Stimulated activated effector memory CD8-positive, alpha-beta T cell treated with anti-CD3 and anti-CD28 coated beads, Interleukin-12 subunit alpha, Interleukin-12 subunit beta, amount 100 ng/mL, for 72 hours (primary cell): ENCODE data around the gene TTI1.

ENCODE experiments used
- ATAC-seq: fragments of 150-1000 bp; cut with Tn5 transposase; 2 replicates; pipeline ENCODE4 v1.10.0; 2021
- DNase-seq, 2 donors: peaks; one replicate each; pipeline ENCODE4 v3.0.0; 2021 to 2022; ENCODE audit warnings: low spot score in 2 of 2
- H3K27ac Mint-ChIP-seq: one replicate; pipeline ENCODE4 v1.8.0; 2022; ENCODE audit warnings: mild to moderate bottlenecking, mixed read lengths
- H3K36me3 Mint-ChIP-seq: one replicate; pipeline ENCODE4 v1.8.0; 2022; ENCODE audit warnings: mild to moderate bottlenecking, mixed read lengths
- H3K4me1 Mint-ChIP-seq: one replicate; pipeline ENCODE4 v1.8.0; 2022; ENCODE audit warnings: mixed read lengths
- H3K4me3 Mint-ChIP-seq: one replicate; pipeline ENCODE4 v1.8.0; 2022; ENCODE audit warnings: mild to moderate bottlenecking, mixed read lengths
- H3K9me3 Mint-ChIP-seq: one replicate; pipeline ENCODE4 v1.8.0; 2022; ENCODE audit warnings: mixed read lengths

The TTI1 gene

GRCh38 chr20:37991157-37991866, 41.9 kb downstream of the TTI1 start:
- Mint-ChIP-seq H3K4me3 (peak overlapping the region; percentile 34), H3K9me3 (no peaks in the 10 kb centered on the region), H3K36me3 (peaks cover 84% of the 10 kb centered on the region), H3K4me1 (peaks cover 28% of the 10 kb centered on the region), H3K27ac (peak overlapping the region; percentile 90)
- peak; percentile 58 for ATAC-seq
- DNase-seq, result no peak

GRCh38 chr20:37990571-37991151, 42.6 kb downstream of the TTI1 start:
- peak overlapping the region; percentile 34 for H3K4me3 Mint-ChIP-seq
- no peaks in the 10 kb centered on the region for H3K9me3 Mint-ChIP-seq
- ATAC-seq (peak; percentile 97), DNase-seq (peak; percentile 66 to 87)
- peaks cover 28% of the 10 kb centered on the region for H3K4me1 Mint-ChIP-seq
- H3K27ac Mint-ChIP-seq, result peak overlapping the region; percentile 90
- H3K36me3 Mint-ChIP-seq, result peaks cover 81% of the 10 kb centered on the region

- Mint-ChIP-seq H3K36me3 (peaks cover 74% of the 10 kb centered on the region), H3K4me1 (peaks cover 28% of the 10 kb centered on the region), H3K27ac (peak overlapping the region; percentile 90), H3K9me3 (no peaks in the 10 kb centered on the region), H3K4me3 (peak overlapping the region; percentile 34)
- DNase-seq (no peak), ATAC-seq (no peak)
Measured at GRCh38 chr20:37989601-37990295, 43.5 kb downstream of the TTI1 start.

GRCh38 chr20:37988306-37988954, 44.8 kb downstream of the TTI1 start:
- Mint-ChIP-seq H3K36me3 (peaks cover 72% of the 10 kb centered on the region), H3K27ac (peak overlapping the region; percentile 74)

GRCh38 chr20:37987602-37988290, 45.5 kb downstream of the TTI1 start:
- Mint-ChIP-seq H3K4me1 (peaks cover 28% of the 10 kb centered on the region), H3K27ac (no peak overlapping the region), H3K4me3 (no peak overlapping the region), H3K9me3 (no peaks in the 10 kb centered on the region), H3K36me3 (peaks cover 72% of the 10 kb centered on the region)
- ATAC-seq, result no peak
- no peak for DNase-seq

More at GRCh38 chr20:37988306-37988954, 44.8 kb downstream of the TTI1 start:
- peaks cover 28% of the 10 kb centered on the region for H3K4me1 Mint-ChIP-seq
- H3K4me3 Mint-ChIP-seq, result no peak overlapping the region
- ATAC-seq (no peak), DNase-seq (no peak)
- H3K9me3 Mint-ChIP-seq, result no peaks in the 10 kb centered on the region

GRCh38 chr20:37986873-37987601, 46.2 kb downstream of the TTI1 start:
- Mint-ChIP-seq H3K36me3 (peaks cover 72% of the 10 kb centered on the region), H3K27ac (no peak overlapping the region), H3K4me3 (no peak overlapping the region), H3K9me3 (no peaks in the 10 kb centered on the region), H3K4me1 (peaks cover 28% of the 10 kb centered on the region)
- ATAC-seq (no peak), DNase-seq (no peak)

- peaks cover 74% of the 10 kb centered on the region for H3K36me3 Mint-ChIP-seq
- ATAC-seq, result no peak
- no peak for DNase-seq
- no peak overlapping the region for H3K27ac Mint-ChIP-seq
- H3K4me1 Mint-ChIP-seq, result peaks cover 21% of the 10 kb centered on the region
- H3K4me3 Mint-ChIP-seq, result no peak overlapping the region
- H3K9me3 Mint-ChIP-seq, result no peaks in the 10 kb centered on the region
Measured at GRCh38 chr20:37986044-37986858, 47.0 kb downstream of the TTI1 start.

- Mint-ChIP-seq H3K9me3 (no peaks in the 10 kb centered on the region), H3K36me3 (peaks cover 55% of the 10 kb centered on the region), H3K4me3 (no peak overlapping the region), H3K27ac (no peak overlapping the region), H3K4me1 (peaks cover under 1% of the 10 kb centered on the region)
- ATAC-seq, result no peak
- no peak for DNase-seq
Measured at GRCh38 chr20:37984018-37984785, 49.1 kb downstream of the TTI1 start.

- H3K36me3 Mint-ChIP-seq, result peaks cover 47% of the 10 kb centered on the region
Measured at GRCh38 chr20:37983286-37983685, 50.0 kb downstream of the TTI1 start.

GRCh38 chr20:37981568-37981967, 51.7 kb downstream of the TTI1 start:
- no peak for ATAC-seq
- peaks cover 39% of the 10 kb centered on the region for H3K36me3 Mint-ChIP-seq

More at GRCh38 chr20:37983286-37983685, 50.0 kb downstream of the TTI1 start:
- ATAC-seq (no peak), DNase-seq (no peak)
- H3K27ac Mint-ChIP-seq, result no peak overlapping the region
- H3K9me3 Mint-ChIP-seq, result no peaks in the 10 kb centered on the region
- H3K4me1 Mint-ChIP-seq, result no peaks in the 10 kb centered on the region
- H3K4me3 Mint-ChIP-seq, result no peak overlapping the region

GRCh38 chr20:37980876-37981275, 52.4 kb downstream of the TTI1 start:
- ATAC-seq (no peak), DNase-seq (no peak)
- H3K9me3 Mint-ChIP-seq, result no peaks in the 10 kb centered on the region
- H3K4me3 Mint-ChIP-seq, result no peak overlapping the region
- H3K27ac Mint-ChIP-seq, result no peak overlapping the region
- peaks cover 15% of the 10 kb centered on the region for H3K4me1 Mint-ChIP-seq
- peaks cover 33% of the 10 kb centered on the region for H3K36me3 Mint-ChIP-seq

More at GRCh38 chr20:37981568-37981967, 51.7 kb downstream of the TTI1 start:
- Mint-ChIP-seq H3K4me3 (no peak overlapping the region), H3K9me3 (no peaks in the 10 kb centered on the region), H3K4me1 (peaks cover 11% of the 10 kb centered on the region), H3K27ac (no peak overlapping the region)
- DNase-seq, result no peak

- H3K4me1 Mint-ChIP-seq, result peaks cover 15% of the 10 kb centered on the region
- H3K9me3 Mint-ChIP-seq, result no peaks in the 10 kb centered on the region
- DNase-seq, result no peak
- H3K27ac Mint-ChIP-seq, result no peak overlapping the region
- ATAC-seq, result no peak
- H3K4me3 Mint-ChIP-seq, result no peak overlapping the region
- H3K36me3 Mint-ChIP-seq, result peaks cover 33% of the 10 kb centered on the region
Measured at GRCh38 chr20:37980383-37980782, 52.9 kb downstream of the TTI1 start.
